Purkinje cell (primary cell): ENCODE results near the gene INHBA. TPM values are rescaled to one million over a fixed set of nuclear protein-coding genes. Genes with fewer than 3 reads are reported as not detected.

ENCODE experiments used
- polyA plus RNA-seq: library from polyadenylated mRNA; unstranded; fragments of >200 nt; fragmentation: Nextera tagmentation; gene quantifications from 2 replicates; pipeline ENCODE4 v1.2.1, GENCODE V29; 2014

Gene INHBA
- polyA plus RNA-seq = 0.38 and 0.42 TPM in 2 replicates

GRCh38 chr7:41702635-41703371, at the start of gene INHBA:
Gene INHBA, minus strand, starts transcription at chr7:41703090. Its CDS starts 2,716 bp downstream, at chr7:41700374.

